ENCODE data around the gene TUBA1A. TPM values are rescaled to one million over a fixed set of nuclear protein-coding genes. Genes with fewer than 3 reads are reported as not detected.

The TUBA1A gene
- total RNA-seq, 1 experiment from 2014 or later = 24.1 TPM

GRCh38 chr12:49154221-49154620 is 34.7 kb downstream of the TUBA1A start:
- Histone ChIP-seq H3K27me3 (ENCODE audit: insufficient read depth, low read length) (no peaks in the 10 kb centered on the region), H3K4me3 (replicated peaks in 1 of 2; ENCODE audit: low read depth in 1 of 2, low read length in 2 of 2) (no peak overlapping the region), H4K20me1 (ENCODE audit: insufficient read depth) (no peaks in the 10 kb centered on the region), H3K9me3 (ENCODE audit: control insufficient read depth in 1 of 2, insufficient read depth in 1 of 2, low read depth in 1 of 2, low read length in 2 of 2) (no peaks in the 10 kb centered on the region), H3K79me2 (ENCODE audit: insufficient read depth, low read length) (no peaks in the 10 kb centered on the region), H3K4me1 (ENCODE audit: control insufficient read depth in 1 of 2, insufficient read depth in 2 of 2, low read length in 2 of 2) (no peaks in the 10 kb centered on the region), H2AFZ (ENCODE audit: low read depth, low read length, poor library complexity, severe bottlenecking) (no peak overlapping the region), H3K4me2 (ENCODE audit: low read length) (no peak overlapping the region), H3K9ac (ENCODE audit: low read length) (no peak overlapping the region), H3K9me2 (ENCODE audit: insufficient read depth) (no peaks in the 10 kb centered on the region), H3K27ac (ENCODE audit: low read depth, low read length) (no peak overlapping the region), H3K36me3 (ENCODE audit: control insufficient read depth in 1 of 2, insufficient read depth in 2 of 2, low read length in 2 of 2) (no peaks in the 10 kb centered on the region)
- DNase-seq (ENCODE audit: low read depth, low spot score) (no peak), ATAC-seq (no peak)
- ChIA-PET CTCF (no interaction called here), POLR2A (no interaction called here), RAD21 (ENCODE audit: low non-redundant PET in 1 of 2, low total read pairs in 2 of 2, uncharacterized antibody in 2 of 2, unreplicated experiment in 2 of 2) (no interaction called here)
- intact Hi-C loops (cut with micrococcal nuclease) = no loop called here
- BruUV-seq (replicated peaks) = no TSS peak
- TF ChIP-seq SP1 (IDR thresholded peaks at IDR 0.05; ENCODE audit: low read depth) = no peak
- no peak for TF ChIP-seq POLR2A (IDR thresholded peaks at IDR 0.05; ENCODE audit: borderline replicate concordance, extremely low read depth, insufficient read depth, insufficient read length)

GRCh38 chr12:49147384-49147783 is 41.5 kb downstream of the TUBA1A start:
- ChIA-PET POLR2A (interaction anchor here (0.8 kb wide), 1 partner anchor 17 kb away, joined by 3 read pairs; the partner anchor contains the start of gene TUBA1B), RAD21 (ENCODE audit: low non-redundant PET in 1 of 2, low total read pairs in 2 of 2, uncharacterized antibody in 2 of 2, unreplicated experiment in 2 of 2) (no interaction called here), CTCF (no interaction called here)
- no peak overlapping the region for H3K4me2 ChIP-seq (ENCODE audit: low read length)
- H3K4me3 ChIP-seq (replicated peaks in 1 of 2; ENCODE audit: low read depth in 1 of 2, low read length in 2 of 2) = no peak overlapping the region
- no peaks in the 10 kb centered on the region for H4K20me1 ChIP-seq (ENCODE audit: insufficient read depth)
- H3K9me2 ChIP-seq (ENCODE audit: insufficient read depth) = no peaks in the 10 kb centered on the region
- no peak for ATAC-seq
- no TSS peak for BruUV-seq (replicated peaks)
- no peaks in the 10 kb centered on the region for H3K27me3 ChIP-seq (ENCODE audit: insufficient read depth, low read length)
- no peak for DNase-seq (ENCODE audit: low read depth, low spot score)
- H3K9ac ChIP-seq (ENCODE audit: low read length) = no peak overlapping the region
- H3K4me1 ChIP-seq (ENCODE audit: control insufficient read depth in 1 of 2, insufficient read depth in 2 of 2, low read length in 2 of 2) = no peaks in the 10 kb centered on the region
- no peak overlapping the region for H2AFZ ChIP-seq (ENCODE audit: low read depth, low read length, poor library complexity, severe bottlenecking)
- no peaks in the 10 kb centered on the region for H3K9me3 ChIP-seq (ENCODE audit: control insufficient read depth in 1 of 2, insufficient read depth in 1 of 2, low read depth in 1 of 2, low read length in 2 of 2)
- H3K36me3 ChIP-seq (ENCODE audit: control insufficient read depth in 1 of 2, insufficient read depth in 2 of 2, low read length in 2 of 2) = no peaks in the 10 kb centered on the region
- no peak overlapping the region for H3K27ac ChIP-seq (ENCODE audit: low read depth, low read length)
- H3K79me2 ChIP-seq (ENCODE audit: insufficient read depth, low read length) = no peaks in the 10 kb centered on the region
- intact Hi-C loops (cut with micrococcal nuclease) = no loop called here
- TF ChIP-seq ZBTB33 (IDR thresholded peaks at IDR 0.05; ENCODE audit: extremely low read depth, insufficient replicate concordance, low read length) = no peak
- no peak for TF ChIP-seq POLR2A (IDR thresholded peaks at IDR 0.05; ENCODE audit: borderline replicate concordance, extremely low read depth, insufficient read depth, insufficient read length)
- TF ChIP-seq ZFX (IDR thresholded peaks at IDR 0.05) = no peak
- no peak for TF ChIP-seq TCF7L2 (IDR thresholded peaks at IDR 0.05; ENCODE audit: borderline replicate concordance, extremely low read depth, insufficient read depth, insufficient read length)
- no peak for TF ChIP-seq ATF3 (IDR thresholded peaks at IDR 0.05)
- TF ChIP-seq CEBPB (IDR thresholded peaks at IDR 0.05; ENCODE audit: low read depth) = no peak
- TF ChIP-seq, protein P1, sequence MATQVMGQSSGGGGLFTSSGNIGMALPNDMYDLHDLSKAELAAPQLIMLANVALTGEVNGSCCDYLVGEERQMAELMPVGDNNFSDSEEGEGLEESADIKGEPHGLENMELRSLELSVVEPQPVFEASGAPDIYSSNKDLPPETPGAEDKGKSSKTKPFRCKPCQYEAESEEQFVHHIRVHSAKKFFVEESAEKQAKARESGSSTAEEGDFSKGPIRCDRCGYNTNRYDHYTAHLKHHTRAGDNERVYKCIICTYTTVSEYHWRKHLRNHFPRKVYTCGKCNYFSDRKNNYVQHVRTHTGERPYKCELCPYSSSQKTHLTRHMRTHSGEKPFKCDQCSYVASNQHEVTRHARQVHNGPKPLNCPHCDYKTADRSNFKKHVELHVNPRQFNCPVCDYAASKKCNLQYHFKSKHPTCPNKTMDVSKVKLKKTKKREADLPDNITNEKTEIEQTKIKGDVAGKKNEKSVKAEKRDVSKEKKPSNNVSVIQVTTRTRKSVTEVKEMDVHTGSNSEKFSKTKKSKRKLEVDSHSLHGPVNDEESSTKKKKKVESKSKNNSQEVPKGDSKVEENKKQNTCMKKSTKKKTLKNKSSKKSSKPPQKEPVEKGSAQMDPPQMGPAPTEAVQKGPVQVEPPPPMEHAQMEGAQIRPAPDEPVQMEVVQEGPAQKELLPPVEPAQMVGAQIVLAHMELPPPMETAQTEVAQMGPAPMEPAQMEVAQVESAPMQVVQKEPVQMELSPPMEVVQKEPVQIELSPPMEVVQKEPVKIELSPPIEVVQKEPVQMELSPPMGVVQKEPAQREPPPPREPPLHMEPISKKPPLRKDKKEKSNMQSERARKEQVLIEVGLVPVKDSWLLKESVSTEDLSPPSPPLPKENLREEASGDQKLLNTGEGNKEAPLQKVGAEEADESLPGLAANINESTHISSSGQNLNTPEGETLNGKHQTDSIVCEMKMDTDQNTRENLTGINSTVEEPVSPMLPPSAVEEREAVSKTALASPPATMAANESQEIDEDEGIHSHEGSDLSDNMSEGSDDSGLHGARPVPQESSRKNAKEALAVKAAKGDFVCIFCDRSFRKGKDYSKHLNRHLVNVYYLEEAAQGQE (IDR thresholded peaks at IDR 0.05; ENCODE audit: low read depth) = no peak
- TF ChIP-seq, protein P2, sequence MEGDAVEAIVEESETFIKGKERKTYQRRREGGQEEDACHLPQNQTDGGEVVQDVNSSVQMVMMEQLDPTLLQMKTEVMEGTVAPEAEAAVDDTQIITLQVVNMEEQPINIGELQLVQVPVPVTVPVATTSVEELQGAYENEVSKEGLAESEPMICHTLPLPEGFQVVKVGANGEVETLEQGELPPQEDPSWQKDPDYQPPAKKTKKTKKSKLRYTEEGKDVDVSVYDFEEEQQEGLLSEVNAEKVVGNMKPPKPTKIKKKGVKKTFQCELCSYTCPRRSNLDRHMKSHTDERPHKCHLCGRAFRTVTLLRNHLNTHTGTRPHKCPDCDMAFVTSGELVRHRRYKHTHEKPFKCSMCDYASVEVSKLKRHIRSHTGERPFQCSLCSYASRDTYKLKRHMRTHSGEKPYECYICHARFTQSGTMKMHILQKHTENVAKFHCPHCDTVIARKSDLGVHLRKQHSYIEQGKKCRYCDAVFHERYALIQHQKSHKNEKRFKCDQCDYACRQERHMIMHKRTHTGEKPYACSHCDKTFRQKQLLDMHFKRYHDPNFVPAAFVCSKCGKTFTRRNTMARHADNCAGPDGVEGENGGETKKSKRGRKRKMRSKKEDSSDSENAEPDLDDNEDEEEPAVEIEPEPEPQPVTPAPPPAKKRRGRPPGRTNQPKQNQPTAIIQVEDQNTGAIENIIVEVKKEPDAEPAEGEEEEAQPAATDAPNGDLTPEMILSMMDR (IDR thresholded peaks at IDR 0.05 in 2 of 3, conservative IDR thresholded peaks at IDR 0.05 in 1 of 3; ENCODE audit: borderline replicate concordance in 1 of 3, insufficient read depth in 1 of 3, low read depth in 2 of 3, low read length in 2 of 3) = no peak
- TF ChIP-seq JUND (IDR thresholded peaks at IDR 0.05) = no peak
- no peak for TF ChIP-seq EZH2phosphoT487 (IDR thresholded peaks at IDR 0.05; ENCODE audit: borderline replicate concordance)
- no peak for TF ChIP-seq FOSL1 (IDR thresholded peaks at IDR 0.05; ENCODE audit: low read depth)
- TF ChIP-seq ELF1 (IDR thresholded peaks at IDR 0.05; ENCODE audit: borderline replicate concordance, low read depth) = no peak

Data from HCT116 (cell line).